Loucy (cell line): ENCODE measurements around the gene NECTIN1.
A peak's percentile ranks its signal among the peaks of the same experiment; 100 is the strongest.

Experiments
- H2AFZ ChIP-seq: fragments of 200-600 bp; sonication (generic); 2 replicates; pipeline ENCODE4 v1.6.0; 2016; ENCODE audit warnings: antibody characterized with exemption, mild to moderate bottlenecking, low read length, moderate library complexity
- H3F3A ChIP-seq: fragments of 200-600 bp; 2 replicates; pipeline ENCODE4 v1.6.0; 2016; ENCODE audit warnings: antibody characterized with exemption, low read depth, mild to moderate bottlenecking
- H3K27me3 ChIP-seq: fragments of 200-600 bp; sonication (generic); 2 replicates; pipeline ENCODE4 v1.6.1; 2014; ENCODE audit warnings: low read length, mild to moderate bottlenecking; ENCODE audit not compliant: insufficient read depth, poor library complexity, severe bottlenecking
- H3K36me3 ChIP-seq: fragments of 200-600 bp; sonication (generic); 2 replicates; pipeline ENCODE4 v1.6.1; 2016; ENCODE audit warnings: low read length; ENCODE audit not compliant: insufficient read depth
- H3K4me1 ChIP-seq: fragments of 200-600 bp; sonication (generic); 2 replicates; pipeline ENCODE4 v1.5.1; 2014; ENCODE audit warnings: low read length, mild to moderate bottlenecking; ENCODE audit not compliant: insufficient read depth, poor library complexity, severe bottlenecking
- H3K4me2 ChIP-seq: fragments of 200-600 bp; sonication (generic); 2 replicates; pipeline ENCODE4 v1.6.0; 2014; ENCODE audit warnings: antibody characterized with exemption, low read length, low read depth, mild to moderate bottlenecking; ENCODE audit not compliant: poor library complexity, severe bottlenecking
- H3K4me3 ChIP-seq: fragments of 200-600 bp; sonication (generic); 2 replicates; pipeline ENCODE4 v1.5.1; 2014; ENCODE audit warnings: low read length, mild to moderate bottlenecking, mixed read lengths; ENCODE audit not compliant: poor library complexity, severe bottlenecking
- H3K79me2 ChIP-seq: fragments of 200-600 bp; sonication (generic); 2 replicates; pipeline ENCODE4 v1.6.1; 2014; ENCODE audit warnings: low read length; ENCODE audit not compliant: insufficient read depth
- H3K9ac ChIP-seq: fragments of 200-600 bp; sonication (generic); 2 replicates; pipeline ENCODE4 v1.6.0; 2014; ENCODE audit warnings: mild to moderate bottlenecking, low read depth, low read length, moderate library complexity; ENCODE audit not compliant: poor library complexity, severe bottlenecking
- H3K9me2 ChIP-seq: fragments of 200-600 bp; sonication (generic); replicated peaks from 2 replicates; pipeline ENCODE4 v1.6.1; 2016; ENCODE audit warnings: low read depth, low read length, mixed read lengths
- H3K9me3 ChIP-seq: fragments of 200-600 bp; sonication (generic); 2 replicates; pipeline ENCODE4 v1.6.1; 2014; ENCODE audit warnings: mild to moderate bottlenecking, antibody characterized with exemption, low read length, low read depth; ENCODE audit not compliant: insufficient read depth
- H4K20me1 ChIP-seq: fragments of 200-600 bp; sonication (generic); 2 replicates; pipeline ENCODE4 v1.6.0; 2014; ENCODE audit warnings: antibody characterized with exemption, low read length, mild to moderate bottlenecking; ENCODE audit not compliant: insufficient read depth, poor library complexity, severe bottlenecking
- EZH2phosphoT487 ChIP-seq: fragments of 200-600 bp; IDR thresholded peaks from 2 replicates; pipeline ENCODE4 v1.6.1; 2018; ENCODE audit warnings: antibody characterized with exemption, mild to moderate bottlenecking, moderate library complexity, borderline replicate concordance
- TF ChIP-seq, protein P1 (sequence below): fragments of 200-600 bp; sonication (generic); conservative IDR thresholded peaks from 2 replicates; pipeline ENCODE4 v1.5.1; 2014; ENCODE audit warnings: mild to moderate bottlenecking, antibody characterized with exemption, low read length

NECTIN1 gene

DNA sequence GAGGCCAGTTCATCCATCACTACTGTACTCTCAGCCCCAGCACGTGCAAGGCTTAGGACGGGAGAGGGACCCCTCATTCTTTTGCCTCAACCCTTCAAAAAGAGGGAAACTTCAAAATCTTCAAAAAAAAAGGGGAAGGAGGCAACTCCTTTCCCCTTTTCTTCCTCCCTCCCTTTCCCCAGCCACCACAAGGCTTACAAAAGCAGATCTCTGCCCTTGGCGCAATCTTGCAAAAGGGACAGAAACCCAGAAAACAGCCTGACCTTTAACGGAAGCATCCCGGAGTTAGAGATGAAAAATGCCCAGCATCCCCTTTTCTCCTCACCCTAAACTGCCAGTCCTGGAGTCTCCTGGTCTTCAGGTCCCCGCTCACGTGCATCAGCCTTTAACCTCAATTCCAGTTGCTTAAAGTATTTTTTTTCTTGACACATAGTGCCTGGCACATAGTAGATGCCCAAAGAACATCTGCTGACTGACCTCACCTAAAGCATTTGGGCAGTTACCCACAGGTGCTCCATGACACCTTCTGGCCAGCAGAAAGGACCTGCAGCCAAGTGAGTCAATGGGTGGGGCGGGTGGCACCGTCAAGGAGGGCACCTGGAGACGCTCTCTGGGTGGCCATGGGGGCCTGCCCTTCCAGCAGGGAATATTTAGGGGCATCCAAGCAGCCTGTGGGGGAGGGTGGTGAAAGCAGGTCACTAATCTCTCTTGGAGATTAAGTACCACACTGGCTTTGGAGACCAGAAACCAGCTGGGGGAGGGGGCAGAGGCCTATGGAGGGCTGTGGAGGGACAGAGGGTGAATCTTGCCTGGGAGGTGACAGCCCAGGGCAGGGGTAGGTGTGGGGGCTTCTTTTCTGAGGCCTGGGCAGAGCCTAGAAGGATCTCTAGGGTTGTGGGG lies 16.3 kb downstream of the NECTIN1 start:
- H3K4me2 ChIP-seq, result peak overlapping the region; percentile 22

DNA sequence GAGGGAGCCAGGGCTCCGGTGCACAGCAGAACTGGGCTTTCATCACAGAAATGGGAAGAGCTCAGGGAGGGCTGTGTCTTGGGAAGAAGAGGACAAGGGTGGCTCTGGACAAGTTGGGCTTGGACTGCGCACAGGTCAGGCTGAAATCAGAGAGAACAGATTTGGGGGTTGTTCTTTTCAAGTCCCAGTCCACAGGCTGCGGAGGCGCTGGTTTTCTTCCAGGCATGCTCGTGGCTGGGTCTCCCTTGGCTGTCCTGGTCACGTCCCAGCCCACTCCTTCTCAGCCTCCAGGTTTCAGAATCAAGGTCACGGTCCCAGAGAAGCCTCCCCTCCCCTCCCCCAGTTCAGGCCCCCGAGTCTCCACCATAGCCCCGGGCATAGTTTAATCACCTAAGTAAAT lies 17.0 kb downstream of the NECTIN1 start:
- H3K27me3 ChIP-seq, result no peaks in the 10 kb centered on the region
- peaks cover 97% of the 10 kb centered on the region for H3K79me2 ChIP-seq
- peaks cover 18% of the 10 kb centered on the region; the same call in 1 of the 2 replicates for H3K36me3 ChIP-seq
- TF ChIP-seq, protein P1, sequence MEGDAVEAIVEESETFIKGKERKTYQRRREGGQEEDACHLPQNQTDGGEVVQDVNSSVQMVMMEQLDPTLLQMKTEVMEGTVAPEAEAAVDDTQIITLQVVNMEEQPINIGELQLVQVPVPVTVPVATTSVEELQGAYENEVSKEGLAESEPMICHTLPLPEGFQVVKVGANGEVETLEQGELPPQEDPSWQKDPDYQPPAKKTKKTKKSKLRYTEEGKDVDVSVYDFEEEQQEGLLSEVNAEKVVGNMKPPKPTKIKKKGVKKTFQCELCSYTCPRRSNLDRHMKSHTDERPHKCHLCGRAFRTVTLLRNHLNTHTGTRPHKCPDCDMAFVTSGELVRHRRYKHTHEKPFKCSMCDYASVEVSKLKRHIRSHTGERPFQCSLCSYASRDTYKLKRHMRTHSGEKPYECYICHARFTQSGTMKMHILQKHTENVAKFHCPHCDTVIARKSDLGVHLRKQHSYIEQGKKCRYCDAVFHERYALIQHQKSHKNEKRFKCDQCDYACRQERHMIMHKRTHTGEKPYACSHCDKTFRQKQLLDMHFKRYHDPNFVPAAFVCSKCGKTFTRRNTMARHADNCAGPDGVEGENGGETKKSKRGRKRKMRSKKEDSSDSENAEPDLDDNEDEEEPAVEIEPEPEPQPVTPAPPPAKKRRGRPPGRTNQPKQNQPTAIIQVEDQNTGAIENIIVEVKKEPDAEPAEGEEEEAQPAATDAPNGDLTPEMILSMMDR, result no peak
- TF ChIP-seq EZH2phosphoT487, result no peak
- no peak overlapping the region for H3K9ac ChIP-seq
- H4K20me1 ChIP-seq, result peaks cover 83% of the 10 kb centered on the region
- H3F3A ChIP-seq, result no peaks in the 10 kb centered on the region
- no peak overlapping the region for H2AFZ ChIP-seq
- H3K4me3 ChIP-seq, result no peak overlapping the region
- H3K4me1 ChIP-seq, result peaks cover 33% of the 10 kb centered on the region
- H3K4me2 ChIP-seq, result no peak overlapping the region
- no peaks in the 10 kb centered on the region for H3K9me3 ChIP-seq
- no peaks in the 10 kb centered on the region for H3K9me2 ChIP-seq

More for the DNA sequence above, 16.3 kb downstream of the NECTIN1 start:
- no peak overlapping the region for H2AFZ ChIP-seq
- H3K4me3 ChIP-seq, result no peak overlapping the region
- peaks cover 18% of the 10 kb centered on the region; the same call in 1 of the 2 replicates for H3K36me3 ChIP-seq
- TF ChIP-seq, protein P1, result no peak
- TF ChIP-seq EZH2phosphoT487, result no peak
- no peak overlapping the region for H3K9ac ChIP-seq
- no peaks in the 10 kb centered on the region for H3K9me3 ChIP-seq
- peaks cover 97% of the 10 kb centered on the region for H3K79me2 ChIP-seq
- H3F3A ChIP-seq, result no peaks in the 10 kb centered on the region
- peaks cover 39% of the 10 kb centered on the region for H3K4me1 ChIP-seq
- H3K9me2 ChIP-seq, result no peaks in the 10 kb centered on the region
- peaks cover 82% of the 10 kb centered on the region for H4K20me1 ChIP-seq
- H3K27me3 ChIP-seq, result no peaks in the 10 kb centered on the region

DNA sequence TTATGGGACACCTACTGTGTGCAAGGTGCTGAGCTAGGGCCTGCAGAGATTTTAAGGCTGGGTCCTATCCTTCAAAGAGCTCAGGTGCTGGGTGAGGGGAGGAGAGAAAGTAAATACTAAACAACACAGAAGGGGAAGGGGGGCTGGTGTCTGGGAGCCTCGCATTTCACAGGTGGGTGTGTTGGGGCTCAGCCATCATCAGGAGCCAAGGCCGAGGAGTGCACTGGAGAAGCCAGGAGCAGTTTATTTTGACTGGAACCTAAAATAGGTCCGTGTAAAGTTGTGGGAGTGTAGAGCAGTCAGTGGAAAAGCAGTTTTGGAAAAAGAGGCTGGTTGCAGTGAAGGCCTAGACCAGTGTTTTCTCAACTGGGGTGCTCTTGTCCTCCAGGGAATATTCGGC lies 17.5 kb downstream of the NECTIN1 start:
- Histone ChIP-seq H3K9me3 (no peaks in the 10 kb centered on the region), H3F3A (no peaks in the 10 kb centered on the region), H3K27me3 (no peaks in the 10 kb centered on the region), H2AFZ (no peak overlapping the region), H3K4me3 (no peak overlapping the region), H4K20me1 (peaks cover 83% of the 10 kb centered on the region), H3K9ac (no peak overlapping the region), H3K4me1 (peaks cover 35% of the 10 kb centered on the region), H3K4me2 (no peak overlapping the region), H3K79me2 (peaks cover 97% of the 10 kb centered on the region), H3K36me3 (peaks cover 18% of the 10 kb centered on the region; the same call in 1 of the 2 replicates), H3K9me2 (no peaks in the 10 kb centered on the region)
- TF ChIP-seq EZH2phosphoT487, result no peak
- TF ChIP-seq, protein P1, result no peak
